Prostate gland (tissue), 2 donors: ENCODE data around the gene TXNL4B. TPM values are rescaled to one million over a fixed set of nuclear protein-coding genes. Genes with fewer than 3 reads are reported as not detected.
"Not testable (repeated sequence)": the region's sequence is repeated elsewhere in the genome, so short reads cannot be mapped to it uniquely, and the experiment has no call there.

ENCODE experiments used
- DNase-seq: peaks from one replicate; pipeline ENCODE4 v3.0.0-alpha.2; 2019; ENCODE audit warnings: low spot score
- H3K27ac ChIP-seq, 2 donors: fragments of 200-600 bp; sonication (generic); 2 replicates each; pipeline ENCODE4 v1.5.1; 2017 to 2019
- H3K27me3 ChIP-seq: fragments of 200-600 bp; sonication (generic); replicated peaks from 2 replicates; pipeline ENCODE4 v1.5.1; 2019; ENCODE audit not compliant: insufficient read depth
- H3K36me3 ChIP-seq, 2 donors: fragments of 200-600 bp; sonication (generic); 1 replicate in 1 of 2; 2 replicates in 1 of 2; pipeline versions ENCODE4 v1.5.1 to v1.8.1; 2017 to 2019
- H3K4me1 ChIP-seq: fragments of 200-600 bp; sonication (generic); replicated peaks from 2 replicates; pipeline ENCODE4 v1.5.1; 2019
- H3K4me3 ChIP-seq, 2 donors: fragments of 200-600 bp; sonication (generic); 2 replicates each; pipeline ENCODE4 v1.5.1; 2017 to 2019
- H3K9me3 ChIP-seq: fragments of 200-600 bp; sonication (generic); 2 replicates; pipeline ENCODE4 v1.5.1; 2017
- POLR2A ChIP-seq: fragments of 450-650 bp; IDR thresholded peaks from one replicate; pipeline ENCODE4 v1.6.1; 2016; ENCODE audit warnings: antibody characterized with exemption, mild to moderate bottlenecking
- POLR2AphosphoS5 ChIP-seq: sonication (generic); formaldehyde crosslinking; IDR thresholded peaks from one replicate; pipeline ENCODE4 v1.6.1; 2017; ENCODE audit warnings: antibody characterized with exemption
- WGBS: methylation state at CpG from one replicate; pipeline ENCODE4 v1.1.5; 2018; 5-methylcytosine and 5-hydroxymethylcytosine counted together
- intact Hi-C: fragments of 100-400 bp; cut with DNase I; formaldehyde crosslinking; loops from one replicate; pipeline ENCODE4 v1.14.2; 2022
- total RNA-seq, 2 donors: library from RNA; depleted of rRNA; stranded (reverse); fragments of >200 nt; gene quantifications; one replicate each; pipeline ENCODE4 v1.1.0, GENCODE V29; 2016
- TF ChIP-seq, protein P1 (sequence below), 4 experiments: fragments of 200-600 bp in 2 of 4; fragments of 450-650 bp in 2 of 4; sonication (generic) in 2 of 4; IDR thresholded peaks; 1 replicate in 3 of 4; 2 replicates in 1 of 4; pipeline ENCODE4 v1.5.1; 2016 to 2019; ENCODE audit warnings: antibody characterized with exemption in 4 of 4, mild to moderate bottlenecking in 2 of 4, moderate library complexity in 2 of 4

The TXNL4B gene
- total RNA-seq, 2 donors from 2014 or later, result 14.1 to 36.2 TPM

DNA sequence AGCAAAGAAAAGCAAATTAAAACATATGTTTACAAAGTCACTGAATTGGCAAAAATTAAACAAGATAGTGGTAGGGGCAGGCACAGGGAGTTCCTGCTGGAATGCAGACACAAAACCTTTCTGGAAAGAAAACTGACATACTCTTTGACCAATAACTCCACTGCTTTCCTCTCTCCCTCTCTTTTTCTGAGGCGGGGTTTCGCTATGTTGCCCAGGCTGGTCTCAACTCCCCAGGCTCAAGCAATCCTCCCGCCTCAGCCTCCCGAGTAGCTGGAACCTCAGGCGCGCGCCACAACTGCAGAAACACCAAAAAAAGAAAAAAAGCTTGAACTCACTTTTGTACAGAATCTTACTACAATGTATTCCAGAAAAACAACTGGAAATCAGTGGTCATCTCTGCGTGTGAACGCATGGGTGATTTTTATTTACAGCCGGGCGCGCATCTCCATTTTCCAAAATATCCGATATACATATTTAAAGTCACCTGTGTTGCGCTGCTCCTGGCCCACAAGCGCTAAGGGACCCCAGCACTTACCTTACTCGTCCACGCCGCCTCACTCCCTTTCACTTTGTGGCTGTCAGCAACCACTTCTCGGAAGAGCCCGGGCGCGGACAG is 480 bp downstream of the TXNL4B start:
- Histone ChIP-seq H3K4me3 (peak overlapping the region; percentile 76 to 78), H3K36me3 (no peaks in the 10 kb centered on the region), H3K27ac (peak overlapping the region; percentile 78 to 83), H3K4me1 (peaks cover 8% of the 10 kb centered on the region), H3K9me3 (no peaks in the 10 kb centered on the region), H3K27me3 (no peaks in the 10 kb centered on the region)
- no peak for DNase-seq
- TF ChIP-seq, protein P1, sequence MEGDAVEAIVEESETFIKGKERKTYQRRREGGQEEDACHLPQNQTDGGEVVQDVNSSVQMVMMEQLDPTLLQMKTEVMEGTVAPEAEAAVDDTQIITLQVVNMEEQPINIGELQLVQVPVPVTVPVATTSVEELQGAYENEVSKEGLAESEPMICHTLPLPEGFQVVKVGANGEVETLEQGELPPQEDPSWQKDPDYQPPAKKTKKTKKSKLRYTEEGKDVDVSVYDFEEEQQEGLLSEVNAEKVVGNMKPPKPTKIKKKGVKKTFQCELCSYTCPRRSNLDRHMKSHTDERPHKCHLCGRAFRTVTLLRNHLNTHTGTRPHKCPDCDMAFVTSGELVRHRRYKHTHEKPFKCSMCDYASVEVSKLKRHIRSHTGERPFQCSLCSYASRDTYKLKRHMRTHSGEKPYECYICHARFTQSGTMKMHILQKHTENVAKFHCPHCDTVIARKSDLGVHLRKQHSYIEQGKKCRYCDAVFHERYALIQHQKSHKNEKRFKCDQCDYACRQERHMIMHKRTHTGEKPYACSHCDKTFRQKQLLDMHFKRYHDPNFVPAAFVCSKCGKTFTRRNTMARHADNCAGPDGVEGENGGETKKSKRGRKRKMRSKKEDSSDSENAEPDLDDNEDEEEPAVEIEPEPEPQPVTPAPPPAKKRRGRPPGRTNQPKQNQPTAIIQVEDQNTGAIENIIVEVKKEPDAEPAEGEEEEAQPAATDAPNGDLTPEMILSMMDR (IDR thresholded peaks at IDR 0.05), result no peak
- TF ChIP-seq POLR2A, result no peak
- TF ChIP-seq POLR2AphosphoS5, result no peak
- under 1% methylated on average over 22 of the region's 22 CpGs for WGBS
- intact Hi-C loops, result loop anchor here (10.0 kb wide), 1 partner anchor 288 kb away; the partner anchor contains the start of gene AP1G1

DNA sequence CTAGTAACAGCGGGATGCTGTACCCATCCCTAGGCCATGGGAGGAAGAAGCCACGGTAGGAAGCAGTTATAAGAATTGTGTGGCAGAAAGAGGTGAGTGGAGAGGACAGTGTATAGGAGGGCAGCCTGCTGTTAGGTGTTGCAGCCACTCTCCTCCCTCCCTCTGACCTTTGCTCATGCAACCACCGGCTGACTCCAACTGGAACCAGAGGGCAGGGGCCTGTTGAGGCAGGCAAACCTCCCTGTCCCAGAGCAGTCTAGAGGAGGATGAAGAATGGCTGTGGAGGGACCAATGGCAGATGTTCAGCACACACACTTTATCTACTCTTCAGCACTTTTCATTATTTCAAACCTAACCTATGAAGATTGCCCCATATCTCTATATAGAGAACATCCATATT is 2.2 kb downstream of the TXNL4B start:
- Histone ChIP-seq H3K4me1 (peaks cover 8% of the 10 kb centered on the region), H3K4me3 (no peak overlapping the region), H3K9me3 (no peaks in the 10 kb centered on the region), H3K27me3 (no peaks in the 10 kb centered on the region), H3K36me3 (no peaks in the 10 kb centered on the region), H3K27ac (no peak overlapping the region)
- WGBS, result 79% methylated on average over 3 of the region's 3 CpGs
- TF ChIP-seq POLR2A (no peak), POLR2AphosphoS5 (no peak)
- TF ChIP-seq, protein P1 (IDR thresholded peaks at IDR 0.05), result no peak
- no peak for DNase-seq
- intact Hi-C loops, result loop anchor here (10.0 kb wide), 1 partner anchor 286 kb away; the partner anchor contains the start of gene AP1G1

DNA sequence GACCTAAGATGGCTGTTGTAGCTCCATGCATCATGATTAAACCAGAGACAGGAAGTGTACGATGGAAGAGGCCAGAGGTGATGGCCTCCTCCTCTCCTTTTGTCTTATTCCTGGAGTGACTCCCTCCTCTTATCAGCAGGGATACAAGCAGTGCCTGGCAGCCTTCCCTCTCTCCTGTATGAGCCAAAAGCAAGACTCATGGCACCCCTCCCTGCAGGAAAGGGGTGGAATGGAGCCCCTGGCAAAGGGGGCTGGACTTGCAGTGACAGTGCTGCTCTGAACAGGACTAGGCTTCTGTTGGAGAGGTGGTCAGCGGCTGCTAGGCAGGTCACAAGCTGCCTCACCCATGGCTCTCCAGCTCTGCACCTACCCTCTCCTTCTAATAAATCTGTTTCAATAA is 8.4 kb downstream of the TXNL4B start:
- TF ChIP-seq POLR2A (no peak), POLR2AphosphoS5 (no peak)
- TF ChIP-seq, protein P1 (IDR thresholded peaks at IDR 0.05), result no peak
- no peak for DNase-seq
- H3K27me3 ChIP-seq, result no peaks in the 10 kb centered on the region
- H3K4me1 ChIP-seq, result no peaks in the 10 kb centered on the region
- H3K36me3 ChIP-seq, result peaks cover 0 to 7% of the 10 kb centered on the region in 2 donors
- no peaks in the 10 kb centered on the region for H3K9me3 ChIP-seq
- whole genome bisulfite sequencing, result 90% methylated on average over 2 of the region's 2 CpGs
- no peak overlapping the region for H3K27ac ChIP-seq
- H3K4me3 ChIP-seq, result no peak overlapping the region
- intact Hi-C loops, result no loop called here

DNA sequence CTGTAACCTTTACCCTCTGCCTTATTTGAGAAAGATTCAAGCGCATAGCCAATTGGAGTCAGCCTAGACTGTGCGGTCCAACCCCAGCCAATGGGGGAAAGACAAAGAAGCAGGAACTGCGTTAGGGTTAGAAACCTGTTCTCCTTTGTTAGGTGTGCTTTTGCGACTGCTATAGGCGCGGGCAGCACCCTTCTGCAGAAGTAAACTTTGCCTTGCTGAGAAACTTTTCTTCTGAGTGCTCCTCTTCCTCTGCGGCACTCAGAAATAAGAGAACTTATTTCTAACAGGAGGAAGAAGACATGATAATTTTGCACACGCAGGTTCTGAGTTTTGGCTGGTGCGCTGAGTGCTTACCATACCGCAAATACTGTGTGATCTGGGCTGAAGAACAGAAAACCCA is 9.0 kb downstream of the TXNL4B start:
- H3K4me3 ChIP-seq, result no peak overlapping the region
- TF ChIP-seq POLR2A, result no peak
- TF ChIP-seq POLR2AphosphoS5, result no peak
- TF ChIP-seq, protein P1 (IDR thresholded peaks at IDR 0.05), result no peak
- H3K36me3 ChIP-seq, result peaks cover 0 to 7% of the 10 kb centered on the region in 2 donors
- no peaks in the 10 kb centered on the region for H3K27me3 ChIP-seq
- no peak for DNase-seq
- H3K27ac ChIP-seq, result no peak overlapping the region
- intact Hi-C loops, result no loop called here
- H3K4me1 ChIP-seq, result no peaks in the 10 kb centered on the region
- WGBS, result 98% methylated on average over 10 of the region's 10 CpGs
- no peaks in the 10 kb centered on the region for H3K9me3 ChIP-seq

DNA sequence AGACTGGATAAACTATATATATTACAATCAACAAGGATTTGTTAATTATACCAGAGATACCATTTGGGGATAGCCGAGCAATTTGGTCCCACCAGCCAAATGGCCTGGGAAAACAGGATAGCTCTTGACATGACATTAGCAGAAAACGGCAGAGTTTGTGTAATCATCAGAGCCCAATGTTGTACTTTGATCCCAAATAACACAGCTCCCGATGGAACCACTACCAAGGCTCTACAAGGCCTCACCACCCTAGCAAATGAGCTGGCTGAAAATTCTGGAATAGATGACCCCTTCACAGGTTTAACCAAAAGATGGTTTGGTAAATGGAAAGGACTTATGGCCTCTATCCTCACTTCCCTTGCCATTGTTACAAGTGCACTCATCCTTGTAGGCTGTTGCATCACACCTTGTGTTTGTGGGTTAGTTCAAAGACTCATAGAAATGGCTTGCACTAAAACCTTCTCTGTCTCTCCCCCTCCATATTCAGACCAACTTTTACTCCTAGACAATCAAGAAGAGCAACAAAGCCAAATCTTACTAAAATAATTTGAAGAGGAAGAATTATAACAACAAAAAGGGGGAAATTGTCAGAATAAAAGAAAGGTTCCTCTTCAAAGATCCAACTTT is 9.5 kb downstream of the TXNL4B start:
- TF ChIP-seq POLR2AphosphoS5 (no peak), POLR2A (no peak)
- TF ChIP-seq, protein P1 (IDR thresholded peaks at IDR 0.05), result no peak
- no peaks in the 10 kb centered on the region for H3K9me3 ChIP-seq
- WGBS, result 65% methylated on average over 3 of the region's 3 CpGs

DNA sequence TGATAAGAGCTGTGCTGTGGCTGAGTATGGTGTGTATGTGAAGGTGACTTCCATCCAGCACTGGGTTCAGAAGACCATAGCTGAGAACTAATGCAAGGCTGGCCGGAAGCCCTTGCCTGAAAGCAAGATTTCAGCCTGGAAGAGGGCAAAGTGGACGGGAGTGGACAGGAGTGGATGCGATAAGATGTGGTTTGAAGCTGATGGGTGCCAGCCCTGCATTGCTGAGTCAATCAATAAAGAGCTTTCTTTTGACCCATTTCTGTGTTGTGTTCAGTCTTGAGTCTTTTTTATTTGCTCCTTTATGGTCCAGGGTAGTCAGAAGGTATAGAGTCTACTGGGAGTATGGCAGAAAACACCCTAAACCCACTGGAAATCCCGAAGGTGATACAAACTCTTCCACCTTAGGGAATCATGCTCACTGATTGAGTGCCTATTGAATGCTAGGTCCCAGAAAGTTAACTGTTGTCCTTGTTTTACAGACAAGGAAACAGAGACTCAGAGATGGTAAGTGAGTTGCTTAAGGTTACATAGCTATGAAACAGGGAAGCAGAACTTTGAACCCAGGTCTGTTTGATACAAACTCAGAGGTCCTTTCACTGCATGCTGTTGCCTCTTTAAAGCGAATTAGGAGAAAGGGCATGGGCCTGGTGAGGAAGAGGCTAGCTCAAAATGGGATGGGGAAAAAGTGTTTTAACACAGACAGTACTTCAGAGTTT is 16.3 kb downstream of the TXNL4B start:
- 100% methylated on average over 1 of the region's 5 CpGs for WGBS
- H3K27me3 ChIP-seq, intact Hi-C loops: not testable (repeated sequence)

More for the DNA sequence above, 9.5 kb downstream of the TXNL4B start:
- H3K36me3 ChIP-seq, result peaks cover 0 to 7% of the 10 kb centered on the region in 2 donors
- no peaks in the 10 kb centered on the region for H3K27me3 ChIP-seq
- no peaks in the 10 kb centered on the region for H3K4me1 ChIP-seq
- no peak overlapping the region for H3K27ac ChIP-seq
- no peak for DNase-seq
- intact Hi-C loops, result no loop called here
- no peak overlapping the region for H3K4me3 ChIP-seq

DNA sequence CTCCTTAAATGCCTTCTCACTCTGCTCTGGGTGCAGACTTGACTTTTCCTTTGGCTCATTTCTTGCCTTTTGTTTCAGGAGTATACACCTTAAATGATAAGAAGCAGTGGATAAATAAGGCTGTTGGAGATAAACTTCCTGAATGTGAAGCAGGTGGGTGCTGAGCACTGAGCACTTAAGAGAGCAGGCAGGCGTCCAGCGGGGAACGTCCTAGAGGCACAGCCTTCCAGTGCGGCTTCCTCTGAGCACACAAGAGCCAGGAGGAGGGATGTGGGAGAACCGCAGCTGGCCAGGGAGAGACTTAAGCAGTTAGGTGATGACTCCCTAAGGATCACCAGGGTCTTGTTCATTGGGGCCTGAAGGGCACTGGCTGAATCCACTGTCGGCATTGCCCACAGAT is 18.4 kb downstream of the TXNL4B start:
- H3K4me3 ChIP-seq, intact Hi-C loops, H3K9me3 ChIP-seq, H3K27ac ChIP-seq, H3K27me3 ChIP-seq, H3K36me3 ChIP-seq, H3K4me1 ChIP-seq, DNase-seq: not testable (repeated sequence)
- 83% methylated on average over 2 of the region's 6 CpGs for WGBS

More for the DNA sequence above, 16.3 kb downstream of the TXNL4B start:
- DNase-seq, H3K4me1 ChIP-seq, H3K27ac ChIP-seq, H3K9me3 ChIP-seq, H3K4me3 ChIP-seq, H3K36me3 ChIP-seq: not testable (repeated sequence)
